GM18907 (cell line): Measurements from ENCODE around the gene GLIS1.

Experiments
- ATAC-seq: cut with Tn5 transposase; IDR thresholded peaks from one replicate; pipeline ENCODE4 v1.9.1; 2021; ENCODE audit warnings: mild to moderate bottlenecking, moderate library complexity; ENCODE audit not compliant: unreplicated experiment

GLIS1 gene

GRCh38 chr1:53477651-53478501 lies 261.1 kb downstream of the GLIS1 start:
- ATAC-seq: no peak

DNA sequence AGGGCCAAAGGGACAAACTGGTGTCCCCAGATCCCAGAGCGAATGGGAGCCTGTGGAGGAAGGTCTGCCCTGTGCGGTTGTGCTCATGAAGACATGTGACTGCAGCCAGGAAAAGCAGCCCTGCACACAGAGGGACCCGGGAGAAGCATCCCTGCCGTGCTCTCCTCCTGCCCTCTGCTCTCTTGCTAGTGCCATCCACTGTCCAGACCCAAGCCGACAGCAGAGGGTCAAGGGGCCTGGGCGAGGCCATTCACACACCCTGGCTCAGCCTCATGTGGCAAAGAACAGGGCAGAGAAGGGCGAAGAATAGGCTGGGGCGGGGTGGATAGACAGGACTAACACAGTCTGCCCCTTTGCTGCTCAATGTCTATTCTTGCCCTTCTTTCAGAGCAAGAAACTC lies 262.4 kb downstream of the GLIS1 start:
- no peak for ATAC-seq

GRCh38 chr1:53475664-53476063 lies 263.3 kb downstream of the GLIS1 start:
- no peak for ATAC-seq

DNA sequence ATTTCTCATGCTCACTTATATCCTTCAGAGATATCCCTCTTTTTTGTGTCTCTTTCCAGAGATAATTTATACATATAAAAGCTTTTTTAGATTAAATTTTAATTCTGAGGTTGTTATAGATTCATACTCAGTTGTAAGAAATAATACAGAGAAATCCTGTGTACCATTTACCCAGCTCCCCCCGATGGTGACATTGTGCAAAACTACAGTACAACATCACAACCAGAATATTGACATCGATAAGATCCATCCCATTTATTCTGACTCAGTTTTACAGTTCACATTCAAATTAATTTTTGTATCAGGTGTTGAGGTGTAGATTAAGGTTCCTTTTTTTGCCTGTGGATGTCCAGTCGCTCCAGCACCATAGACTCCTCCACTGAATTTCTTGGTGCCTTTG lies 265.5 kb downstream of the GLIS1 start:
- no peak for ATAC-seq

DNA sequence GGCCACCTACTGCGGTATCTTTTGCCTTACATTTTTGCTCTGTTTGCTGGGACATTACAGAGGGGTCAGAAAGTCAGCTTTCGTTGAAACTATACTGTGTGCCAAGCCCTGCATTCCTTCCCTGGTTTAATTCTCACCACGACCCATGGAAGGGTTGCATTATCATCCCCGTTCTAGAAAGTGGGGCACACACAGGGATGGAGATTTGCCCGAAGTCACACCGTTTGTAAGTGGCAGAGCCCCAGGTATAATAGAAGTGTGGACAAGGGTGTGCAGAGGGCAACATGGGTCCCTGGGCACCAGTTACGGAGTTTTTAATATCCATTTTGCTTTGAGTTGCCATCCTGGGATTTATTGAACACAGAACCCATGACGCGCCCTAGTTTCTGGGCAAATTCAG lies 268.0 kb downstream of the GLIS1 start:
- ATAC-seq: no peak

DNA sequence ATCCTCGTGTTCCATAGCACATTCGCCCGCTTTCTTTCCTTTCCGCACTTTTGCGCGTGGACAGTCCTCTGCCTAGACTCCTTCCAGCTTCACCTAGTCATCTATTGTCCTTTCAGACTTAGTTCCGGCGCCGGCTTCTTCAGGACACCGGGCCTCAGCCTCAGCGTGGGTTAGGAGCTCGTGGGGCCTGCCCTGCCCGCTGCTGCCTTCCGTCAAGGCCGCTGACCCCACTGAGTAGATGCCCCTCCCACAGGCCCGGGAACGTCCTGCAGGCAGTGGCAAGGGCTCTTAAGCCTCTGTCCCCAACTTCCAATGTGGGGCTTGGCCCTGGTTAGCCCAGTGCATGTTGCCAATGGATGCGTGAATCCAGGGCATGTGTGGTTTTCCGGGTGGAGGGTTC lies 268.4 kb downstream of the GLIS1 start:
- no peak for ATAC-seq

- ATAC-seq: no peak
These were observed 268.8 kb downstream of the GLIS1 start for GRCh38 chr1:53470155-53470554.

- ATAC-seq: no peak
These were observed 269.6 kb downstream of the GLIS1 start for GRCh38 chr1:53469373-53469772.

DNA sequence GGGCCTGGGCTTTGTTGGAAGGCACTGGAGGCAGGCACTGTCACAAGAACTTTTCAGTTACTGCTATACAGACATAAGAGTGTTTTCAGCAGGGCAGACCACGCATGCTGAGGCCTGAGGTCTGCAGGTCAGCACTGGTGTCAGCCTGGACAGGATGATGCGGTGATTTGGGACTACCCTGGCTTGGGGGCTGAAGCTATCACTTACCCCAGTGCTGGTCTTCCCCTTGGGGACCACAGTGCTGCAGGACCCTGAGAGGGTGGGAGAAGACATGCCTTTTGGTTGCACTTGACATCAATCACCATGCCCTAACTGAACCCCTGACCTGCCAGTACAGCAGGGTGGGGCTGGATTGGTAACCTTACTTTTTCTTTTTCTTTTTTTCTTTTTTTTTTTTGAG lies 270.6 kb downstream of the GLIS1 start:
- no peak for ATAC-seq

DNA sequence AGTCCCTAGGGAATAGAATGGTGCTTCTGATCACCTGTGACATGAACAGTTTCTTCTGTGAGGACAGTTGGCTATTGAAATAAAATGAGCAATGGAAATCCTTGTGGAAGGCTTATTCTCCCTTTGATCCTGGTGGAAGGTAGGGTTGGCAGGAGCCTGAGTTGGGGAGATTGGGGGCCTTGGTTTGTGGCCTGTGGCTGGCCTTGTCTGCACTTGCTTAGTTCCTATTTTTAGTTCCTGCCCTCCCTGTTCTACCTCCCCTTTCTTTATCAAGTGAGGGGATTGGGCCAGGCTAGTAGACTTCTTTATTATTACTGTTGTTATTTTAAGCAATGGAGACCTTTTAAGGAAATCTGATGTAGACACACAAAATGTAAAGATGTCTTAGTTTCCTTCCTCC lies 271.6 kb downstream of the GLIS1 start:
- ATAC-seq: no peak

DNA sequence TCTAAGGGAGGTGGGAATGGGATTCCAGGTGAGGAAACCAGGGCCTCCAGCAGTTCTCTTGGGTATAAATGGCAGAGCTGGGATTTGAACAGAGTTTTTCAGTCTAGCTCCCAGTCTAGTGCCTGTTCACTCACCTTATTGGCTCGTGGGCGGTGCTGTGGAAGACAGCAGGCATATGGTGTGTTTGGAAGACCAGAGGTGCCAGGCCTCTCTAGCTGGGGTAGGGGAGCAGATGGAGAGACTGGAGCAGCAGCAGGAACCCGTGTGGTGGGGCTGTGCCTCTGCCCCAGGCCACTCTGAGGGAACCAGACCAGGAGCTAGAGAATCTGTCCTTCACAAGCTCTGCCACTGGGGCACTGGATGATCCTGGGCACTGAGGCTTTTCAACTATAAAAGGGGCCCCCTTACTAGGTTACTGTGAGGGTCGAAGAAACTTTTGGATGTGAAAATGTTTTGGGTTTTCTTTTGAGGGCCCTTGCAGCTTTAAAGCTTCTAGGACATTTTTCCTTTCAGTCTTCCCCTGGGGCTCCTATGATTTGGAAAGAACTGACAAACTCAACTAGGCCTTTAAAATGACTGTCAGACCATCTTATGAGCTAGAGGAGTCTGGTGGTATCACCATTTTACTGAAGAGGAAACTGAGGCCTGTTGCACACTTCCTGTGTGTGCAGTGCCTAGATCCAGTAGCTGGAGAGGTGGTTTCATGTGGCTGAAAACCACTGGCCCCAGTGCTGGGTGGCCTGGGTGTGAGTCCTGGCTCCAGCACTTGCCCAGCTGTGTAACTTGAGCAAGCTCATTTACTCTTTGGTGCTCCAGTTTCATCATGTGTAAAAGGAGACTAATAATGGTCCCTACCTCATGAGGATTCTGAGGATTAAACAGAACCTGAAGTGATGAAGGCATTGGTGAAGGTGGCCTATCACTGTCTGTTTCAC lies 273.7 kb downstream of the GLIS1 start:
- no peak for ATAC-seq

DNA sequence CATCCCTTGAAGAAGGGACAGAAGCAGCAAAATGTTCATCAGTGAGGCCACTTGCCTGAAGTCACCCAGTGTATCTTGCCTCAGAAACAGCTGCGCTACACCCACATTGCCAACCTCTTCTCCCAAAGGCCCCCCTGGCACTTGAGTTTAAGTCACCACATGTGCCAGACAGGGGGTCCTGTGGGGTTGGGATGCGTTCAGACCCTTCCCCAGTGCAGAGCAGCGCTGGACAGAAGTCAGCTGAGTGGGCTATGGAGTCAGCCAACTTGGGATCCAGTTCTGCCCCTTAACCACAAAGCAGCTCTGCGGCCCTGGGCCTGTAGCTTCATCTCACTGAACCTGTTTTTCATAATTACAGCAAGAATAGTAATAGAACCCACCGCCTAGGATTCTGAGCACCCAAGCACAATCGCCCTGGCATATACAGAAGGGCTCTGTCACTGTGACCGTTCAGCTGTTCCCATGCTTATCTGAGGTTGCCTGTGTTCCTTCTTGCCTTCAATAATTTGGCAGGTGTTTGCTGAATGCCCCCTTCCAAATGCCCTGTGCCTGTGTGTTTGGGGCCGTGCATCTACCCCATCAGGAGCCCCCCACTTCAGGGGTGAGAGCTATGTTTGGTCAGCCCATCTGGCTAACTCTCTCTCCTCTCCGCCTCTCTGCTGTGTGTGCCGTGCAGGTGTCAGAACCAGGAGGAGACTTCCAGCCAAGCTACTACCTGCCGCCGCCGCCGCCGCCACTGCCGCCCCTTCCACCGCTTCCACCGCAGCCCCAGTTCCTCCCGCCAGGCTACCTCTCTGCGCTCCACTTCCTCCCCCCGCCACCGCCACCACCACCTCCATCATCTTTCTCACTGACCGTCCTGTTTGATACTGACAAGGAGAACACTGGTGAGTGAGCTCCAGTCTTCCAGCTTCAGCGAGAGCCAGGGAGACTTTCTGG lies 274.7 kb downstream of the GLIS1 start:
- ATAC-seq: no peak

- ATAC-seq: no peak
These were observed 276.0 kb downstream of the GLIS1 start for GRCh38 chr1:53462769-53463501.

- no peak for ATAC-seq
These were observed 276.8 kb downstream of the GLIS1 start for GRCh38 chr1:53462193-53462592.

DNA sequence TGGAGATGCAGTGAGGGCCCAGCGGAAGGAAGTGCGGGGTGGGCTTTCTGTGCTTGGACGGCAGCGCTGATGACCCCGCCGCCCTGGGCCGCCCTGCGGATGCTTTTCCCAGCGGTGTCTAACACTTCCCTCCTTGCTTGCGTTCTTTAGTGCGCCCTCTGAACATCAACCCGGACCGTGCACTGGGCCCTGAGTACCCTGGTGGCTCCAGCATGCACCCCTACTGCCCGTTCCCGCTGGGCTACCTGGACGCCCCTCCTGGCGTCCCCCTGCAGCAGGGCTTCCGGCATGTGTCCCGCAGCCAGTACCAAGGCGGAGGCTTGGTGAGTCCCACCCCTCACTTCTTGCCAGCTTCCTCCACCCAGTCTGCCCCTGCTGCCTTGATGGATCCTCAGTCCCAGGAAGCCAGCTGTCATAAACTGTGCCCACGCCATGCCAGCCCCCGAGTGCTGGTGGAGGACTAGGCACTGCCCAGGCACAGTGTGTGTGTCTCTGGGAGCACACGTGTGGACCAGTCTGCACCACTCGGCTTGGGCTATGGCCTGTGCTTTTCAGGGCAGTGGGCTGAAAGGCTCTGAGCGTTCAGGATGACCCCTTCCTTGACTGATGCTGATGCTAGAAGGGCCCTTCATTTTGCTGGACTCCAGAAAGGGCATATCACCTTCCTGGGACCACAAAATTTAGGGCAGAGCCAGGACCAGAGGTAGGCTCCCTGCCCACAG lies 277.5 kb downstream of the GLIS1 start:
- no peak for ATAC-seq

DNA sequence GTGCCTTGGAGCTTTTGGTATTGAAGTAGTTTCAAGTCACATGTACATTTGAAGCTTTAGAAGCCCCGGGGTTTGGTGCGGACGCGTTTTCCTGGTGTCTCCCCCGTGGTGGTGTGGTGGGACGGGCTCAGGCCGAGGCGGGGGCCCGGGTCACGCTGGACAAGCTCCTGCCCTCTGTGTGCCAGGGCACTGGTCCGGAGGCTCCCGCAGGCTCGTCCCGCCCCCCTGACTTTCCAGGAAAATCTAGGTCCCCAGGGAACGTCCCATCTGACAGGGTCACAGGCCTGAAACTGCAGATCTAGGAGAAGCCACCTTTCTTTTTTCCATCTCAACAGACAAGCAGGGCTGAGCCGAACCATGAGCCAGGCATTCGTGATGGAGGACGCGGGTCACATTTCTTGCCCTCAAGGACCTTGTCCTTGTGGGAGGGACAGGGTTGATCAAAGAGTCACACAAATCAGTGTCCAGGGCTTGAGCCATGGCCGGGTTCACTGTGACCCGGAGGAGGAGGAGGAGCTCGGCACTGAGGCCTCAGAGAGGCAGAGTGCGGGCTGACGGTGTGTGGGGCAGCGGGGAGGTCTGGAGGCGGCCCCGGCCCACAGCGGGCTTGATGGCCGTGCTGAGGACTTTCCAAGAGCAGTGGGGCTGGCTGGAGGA lies 278.2 kb downstream of the GLIS1 start:
- no peak for ATAC-seq

- no peak for ATAC-seq
These were observed 278.7 kb downstream of the GLIS1 start for GRCh38 chr1:53460211-53460634.

DNA sequence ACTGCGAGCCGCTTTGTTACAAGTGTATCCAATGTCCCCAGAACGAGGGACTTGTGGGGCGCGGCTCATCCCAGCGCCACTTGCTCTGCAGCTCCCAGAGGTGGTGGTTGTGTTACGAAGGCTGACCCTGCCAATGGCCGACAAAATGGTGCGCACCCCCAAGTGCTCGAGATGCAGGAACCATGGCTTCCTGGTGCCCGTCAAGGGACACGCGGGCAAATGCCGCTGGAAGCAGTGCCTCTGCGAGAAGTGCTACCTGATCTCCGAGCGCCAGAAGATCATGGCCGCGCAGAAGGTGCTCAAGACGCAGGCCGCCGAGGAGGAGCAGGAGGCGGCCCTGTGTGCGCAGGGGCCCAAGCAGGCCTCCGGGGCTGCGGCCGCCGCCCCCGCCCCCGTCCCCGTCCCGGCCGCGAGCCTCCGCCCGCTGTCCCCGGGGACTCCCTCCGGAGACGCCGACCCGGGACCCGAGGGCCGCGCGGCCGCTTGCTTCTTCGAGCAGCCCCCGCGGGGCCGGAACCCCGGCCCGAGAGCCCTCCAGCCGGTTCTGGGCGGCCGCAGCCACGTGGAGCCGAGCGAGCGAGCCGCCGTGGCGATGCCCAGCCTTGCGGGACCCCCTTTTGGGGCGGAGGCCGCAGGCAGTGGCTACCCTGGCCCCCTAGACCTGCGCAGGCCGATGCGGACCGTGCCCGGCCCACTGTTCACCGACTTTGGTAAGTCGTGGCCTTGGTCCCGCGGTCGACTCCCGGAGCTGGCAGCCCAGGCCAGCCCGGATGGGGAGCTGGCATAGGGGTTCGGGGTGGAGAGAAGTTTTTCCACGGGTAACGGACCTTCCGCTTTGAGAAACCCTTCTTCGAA lies 279.4 kb downstream of the GLIS1 start, which contains the start of gene DMRTB1:
DMRTB1 (plus strand) TSS at position 79 of the 855 bp plus-strand sequence; CDS start at position 134, 55 bp downstream.
- ATAC-seq: no peak
